C4-2B (cell line): ENCODE measurements around the gene XYLT1.

Source experiments
- ZFX ChIP-seq: fragments of 450-650 bp; IDR thresholded peaks from 2 replicates; pipeline ENCODE4 v1.6.1; 2017
- TF ChIP-seq, protein P1 (sequence below): fragments of 450-650 bp; conservative IDR thresholded peaks from 2 replicates; pipeline ENCODE4 v1.5.1; 2017; ENCODE audit warnings: mild to moderate bottlenecking

GRCh38 chr16:17493012-17493411, 22.3 kb upstream of the XYLT1 start:
- TF ChIP-seq, protein P1, sequence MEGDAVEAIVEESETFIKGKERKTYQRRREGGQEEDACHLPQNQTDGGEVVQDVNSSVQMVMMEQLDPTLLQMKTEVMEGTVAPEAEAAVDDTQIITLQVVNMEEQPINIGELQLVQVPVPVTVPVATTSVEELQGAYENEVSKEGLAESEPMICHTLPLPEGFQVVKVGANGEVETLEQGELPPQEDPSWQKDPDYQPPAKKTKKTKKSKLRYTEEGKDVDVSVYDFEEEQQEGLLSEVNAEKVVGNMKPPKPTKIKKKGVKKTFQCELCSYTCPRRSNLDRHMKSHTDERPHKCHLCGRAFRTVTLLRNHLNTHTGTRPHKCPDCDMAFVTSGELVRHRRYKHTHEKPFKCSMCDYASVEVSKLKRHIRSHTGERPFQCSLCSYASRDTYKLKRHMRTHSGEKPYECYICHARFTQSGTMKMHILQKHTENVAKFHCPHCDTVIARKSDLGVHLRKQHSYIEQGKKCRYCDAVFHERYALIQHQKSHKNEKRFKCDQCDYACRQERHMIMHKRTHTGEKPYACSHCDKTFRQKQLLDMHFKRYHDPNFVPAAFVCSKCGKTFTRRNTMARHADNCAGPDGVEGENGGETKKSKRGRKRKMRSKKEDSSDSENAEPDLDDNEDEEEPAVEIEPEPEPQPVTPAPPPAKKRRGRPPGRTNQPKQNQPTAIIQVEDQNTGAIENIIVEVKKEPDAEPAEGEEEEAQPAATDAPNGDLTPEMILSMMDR = no peak
- no peak for TF ChIP-seq ZFX
